GM23338 (cell line): ENCODE data around the gene RSRC1. TPM values are rescaled to one million over a fixed set of nuclear protein-coding genes. Genes with fewer than 3 reads are reported as not detected.

Experiments
- ATAC-seq: fragments of 200-7000 bp; cut with Tn5 transposase; 3 replicates; pipeline ENCODE4 v1.9.1; 2020
- DNase-seq: peaks from one replicate; pipeline ENCODE4 v3.0.0-alpha.2; 2015; ENCODE audit warnings: low spot score
- H2AFZ ChIP-seq: fragments of 200-600 bp; sonication (generic); 2 replicates; pipeline ENCODE4 v1.8.0; 2016; ENCODE audit warnings: antibody characterized with exemption, mild to moderate bottlenecking, moderate library complexity
- H3F3A ChIP-seq: fragments of 200-600 bp; sonication (generic); replicated peaks from 2 replicates; pipeline ENCODE4 v1.8.0; 2017; ENCODE audit warnings: antibody characterized with exemption, mixed run types, low read depth
- H3K27ac ChIP-seq: fragments of 200-600 bp; sonication (generic); 2 replicates; pipeline ENCODE4 v1.6.1; 2016; ENCODE audit warnings: low read depth
- H3K27me3 ChIP-seq: fragments of 200-600 bp; sonication (generic); 2 replicates; pipeline ENCODE4 v1.8.0; 2016; ENCODE audit warnings: mild to moderate bottlenecking, mixed run types, moderate library complexity; ENCODE audit not compliant: insufficient read depth
- H3K36me3 ChIP-seq: fragments of 200-600 bp; sonication (generic); 2 replicates; pipeline ENCODE4 v1.8.0; 2016; ENCODE audit warnings: mild to moderate bottlenecking; ENCODE audit not compliant: insufficient read depth
- H3K4me1 ChIP-seq: fragments of 200-600 bp; sonication (generic); 2 replicates; pipeline ENCODE4 v1.8.0; 2016; ENCODE audit warnings: mild to moderate bottlenecking, moderate library complexity; ENCODE audit not compliant: insufficient read depth
- H3K4me2 ChIP-seq: fragments of 200-600 bp; sonication (generic); 2 replicates; pipeline ENCODE4 v1.7.1; 2017; ENCODE audit warnings: mixed run types
- H3K4me3 ChIP-seq: fragments of 200-600 bp; sonication (generic); 2 replicates; pipeline ENCODE4 v1.6.1; 2016; ENCODE audit warnings: mixed run types
- H3K79me2 ChIP-seq: fragments of 200-600 bp; sonication (generic); replicated peaks from 2 replicates; pipeline ENCODE4 v1.8.0; 2017; ENCODE audit warnings: mild to moderate bottlenecking; ENCODE audit not compliant: insufficient read depth
- H3K9me2 ChIP-seq: fragments of 200-600 bp; sonication (generic); 2 replicates; pipeline ENCODE4 v1.8.0; 2017; ENCODE audit not compliant: insufficient read depth
- H4K20me1 ChIP-seq: fragments of 200-600 bp; sonication (generic); replicated peaks from 2 replicates; pipeline ENCODE4 v1.8.0; 2017; ENCODE audit warnings: mild to moderate bottlenecking; ENCODE audit not compliant: insufficient read depth
- H3K27ac Mint-ChIP-seq: 2 replicates; pipeline ENCODE4 v1.8.0; 2020; ENCODE audit warnings: inconsistent platforms, mild to moderate bottlenecking, moderate library complexity, mixed read lengths
- H3K27me3 Mint-ChIP-seq: 3 replicates; pipeline ENCODE4 v1.8.0; 2022; ENCODE audit warnings: low read depth, mild to moderate bottlenecking, moderate library complexity, mixed read lengths, inconsistent platforms; ENCODE audit not compliant: insufficient read depth, poor library complexity
- H3K36me3 Mint-ChIP-seq: 3 replicates; pipeline ENCODE4 v1.8.0; 2021; ENCODE audit warnings: low read depth, mild to moderate bottlenecking, inconsistent platforms, moderate library complexity, mixed read lengths
- H3K4me1 Mint-ChIP-seq: 3 replicates; pipeline ENCODE4 v1.8.0; 2020; ENCODE audit warnings: mild to moderate bottlenecking, inconsistent platforms, mixed read lengths
- H3K4me3 Mint-ChIP-seq: 3 replicates; pipeline ENCODE4 v1.8.0; 2021; ENCODE audit warnings: moderate library complexity, mild to moderate bottlenecking, inconsistent platforms, mixed read lengths
- H3K9me3 Mint-ChIP-seq: 3 replicates; pipeline ENCODE4 v1.8.0; 2020; ENCODE audit warnings: moderate library complexity, mild to moderate bottlenecking, inconsistent platforms, mixed read lengths
- CREB1 ChIP-seq: fragments of 250-450 bp; sonication (Bioruptor Pico); IDR thresholded peaks from 2 replicates; pipeline ENCODE4 v1.5.0; 2020; ENCODE audit warnings: low read depth, mild to moderate bottlenecking, moderate library complexity
- EZH2phosphoT487 ChIP-seq: fragments of 200-600 bp; sonication (generic); IDR thresholded peaks from one replicate; pipeline ENCODE4 v1.8.1; 2018; ENCODE audit warnings: antibody characterized with exemption; ENCODE audit not compliant: unreplicated experiment
- JUNB ChIP-seq: IDR thresholded peaks from one replicate; pipeline ENCODE4 v1.6.1; 2016; ENCODE audit warnings: antibody characterized with exemption; ENCODE audit not compliant: unreplicated experiment
- NANOG ChIP-seq: IDR thresholded peaks from 2 replicates; pipeline ENCODE4 v1.6.1; 2016; ENCODE audit warnings: antibody characterized with exemption, borderline replicate concordance
- ZNF114 ChIP-seq: fragments of 250-450 bp; sonication (Bioruptor Pico); IDR thresholded peaks from 2 replicates; pipeline ENCODE4 v1.5.0; 2020; ENCODE audit warnings: mild to moderate bottlenecking, moderate library complexity
- ZNF331 ChIP-seq: fragments of 250-450 bp; sonication (Bioruptor Pico); IDR thresholded peaks from 2 replicates; pipeline ENCODE4 v1.5.0; 2020; ENCODE audit warnings: low read depth, mild to moderate bottlenecking, moderate library complexity
- polyA plus RNA-seq: library from polyadenylated mRNA; unstranded; fragments of >200 nt; fragmentation: Nextera tagmentation; extraction: Ambion mirVana; gene quantifications from 2 replicates; pipeline ENCODE4 v1.2.1, GENCODE V29; 2016
- total RNA-seq: library from RNA; depleted of rRNA; stranded (reverse); fragments of >200 nt; shearing (Covaris generic); gene quantifications from 2 replicates; pipeline ENCODE4 v1.2.3, GENCODE V29; 2014
- TF ChIP-seq, protein P1 (sequence below): fragments of 250-450 bp; sonication (Bioruptor Pico); IDR thresholded peaks from 2 replicates; pipeline ENCODE4 v1.5.0; 2020; ENCODE audit warnings: mild to moderate bottlenecking, moderate library complexity
- TF ChIP-seq, protein P2 (sequence below): IDR thresholded peaks from 2 replicates; pipeline ENCODE4 v1.6.1; 2016; ENCODE audit warnings: antibody characterized with exemption
- TF ChIP-seq, protein P3 (sequence below), 2 experiments: fragments of 200-600 bp in 1 of 2; sonication (generic) in 1 of 2; conservative IDR thresholded peaks; 2 replicates each; pipeline versions ENCODE4 v1.5.1 to v1.6.1; 2016 to 2017; ENCODE audit warnings: antibody characterized with exemption in 2 of 2, low read depth in 2 of 2, mild to moderate bottlenecking in 2 of 2, moderate library complexity in 1 of 2

Gene RSRC1
- total and polyA plus RNA-seq, 2 experiments from 2014 or later: 32.5 to 76.8 TPM

DNA sequence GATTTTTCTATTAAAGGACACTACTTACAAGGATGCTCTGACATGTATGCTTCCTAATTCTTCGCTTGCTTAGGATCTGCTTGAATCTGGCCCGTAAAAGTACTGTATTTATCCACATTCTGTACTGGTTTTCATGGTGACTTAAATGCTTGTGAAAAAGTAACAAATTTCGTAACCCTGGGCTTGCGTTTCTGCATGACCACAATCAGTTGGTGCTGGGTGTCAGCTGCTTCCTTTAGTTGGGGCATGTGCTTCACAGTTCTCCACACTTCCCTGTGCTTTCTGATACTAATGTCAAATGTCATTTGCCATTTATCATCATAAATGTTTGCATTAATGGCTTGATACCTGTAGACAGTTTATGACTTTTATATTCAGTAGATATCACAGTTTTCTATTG lies 242.7 kb downstream of the RSRC1 start:
- no peaks in the 10 kb centered on the region for H3K36me3 Mint-ChIP-seq
- TF ChIP-seq ZNF331 (no peak), JUNB (no peak), NANOG (no peak), CREB1 (CRISPR knock-in tag) (no peak), ZNF114 (no peak), EZH2phosphoT487 (no peak)
- TF ChIP-seq, protein P1, sequence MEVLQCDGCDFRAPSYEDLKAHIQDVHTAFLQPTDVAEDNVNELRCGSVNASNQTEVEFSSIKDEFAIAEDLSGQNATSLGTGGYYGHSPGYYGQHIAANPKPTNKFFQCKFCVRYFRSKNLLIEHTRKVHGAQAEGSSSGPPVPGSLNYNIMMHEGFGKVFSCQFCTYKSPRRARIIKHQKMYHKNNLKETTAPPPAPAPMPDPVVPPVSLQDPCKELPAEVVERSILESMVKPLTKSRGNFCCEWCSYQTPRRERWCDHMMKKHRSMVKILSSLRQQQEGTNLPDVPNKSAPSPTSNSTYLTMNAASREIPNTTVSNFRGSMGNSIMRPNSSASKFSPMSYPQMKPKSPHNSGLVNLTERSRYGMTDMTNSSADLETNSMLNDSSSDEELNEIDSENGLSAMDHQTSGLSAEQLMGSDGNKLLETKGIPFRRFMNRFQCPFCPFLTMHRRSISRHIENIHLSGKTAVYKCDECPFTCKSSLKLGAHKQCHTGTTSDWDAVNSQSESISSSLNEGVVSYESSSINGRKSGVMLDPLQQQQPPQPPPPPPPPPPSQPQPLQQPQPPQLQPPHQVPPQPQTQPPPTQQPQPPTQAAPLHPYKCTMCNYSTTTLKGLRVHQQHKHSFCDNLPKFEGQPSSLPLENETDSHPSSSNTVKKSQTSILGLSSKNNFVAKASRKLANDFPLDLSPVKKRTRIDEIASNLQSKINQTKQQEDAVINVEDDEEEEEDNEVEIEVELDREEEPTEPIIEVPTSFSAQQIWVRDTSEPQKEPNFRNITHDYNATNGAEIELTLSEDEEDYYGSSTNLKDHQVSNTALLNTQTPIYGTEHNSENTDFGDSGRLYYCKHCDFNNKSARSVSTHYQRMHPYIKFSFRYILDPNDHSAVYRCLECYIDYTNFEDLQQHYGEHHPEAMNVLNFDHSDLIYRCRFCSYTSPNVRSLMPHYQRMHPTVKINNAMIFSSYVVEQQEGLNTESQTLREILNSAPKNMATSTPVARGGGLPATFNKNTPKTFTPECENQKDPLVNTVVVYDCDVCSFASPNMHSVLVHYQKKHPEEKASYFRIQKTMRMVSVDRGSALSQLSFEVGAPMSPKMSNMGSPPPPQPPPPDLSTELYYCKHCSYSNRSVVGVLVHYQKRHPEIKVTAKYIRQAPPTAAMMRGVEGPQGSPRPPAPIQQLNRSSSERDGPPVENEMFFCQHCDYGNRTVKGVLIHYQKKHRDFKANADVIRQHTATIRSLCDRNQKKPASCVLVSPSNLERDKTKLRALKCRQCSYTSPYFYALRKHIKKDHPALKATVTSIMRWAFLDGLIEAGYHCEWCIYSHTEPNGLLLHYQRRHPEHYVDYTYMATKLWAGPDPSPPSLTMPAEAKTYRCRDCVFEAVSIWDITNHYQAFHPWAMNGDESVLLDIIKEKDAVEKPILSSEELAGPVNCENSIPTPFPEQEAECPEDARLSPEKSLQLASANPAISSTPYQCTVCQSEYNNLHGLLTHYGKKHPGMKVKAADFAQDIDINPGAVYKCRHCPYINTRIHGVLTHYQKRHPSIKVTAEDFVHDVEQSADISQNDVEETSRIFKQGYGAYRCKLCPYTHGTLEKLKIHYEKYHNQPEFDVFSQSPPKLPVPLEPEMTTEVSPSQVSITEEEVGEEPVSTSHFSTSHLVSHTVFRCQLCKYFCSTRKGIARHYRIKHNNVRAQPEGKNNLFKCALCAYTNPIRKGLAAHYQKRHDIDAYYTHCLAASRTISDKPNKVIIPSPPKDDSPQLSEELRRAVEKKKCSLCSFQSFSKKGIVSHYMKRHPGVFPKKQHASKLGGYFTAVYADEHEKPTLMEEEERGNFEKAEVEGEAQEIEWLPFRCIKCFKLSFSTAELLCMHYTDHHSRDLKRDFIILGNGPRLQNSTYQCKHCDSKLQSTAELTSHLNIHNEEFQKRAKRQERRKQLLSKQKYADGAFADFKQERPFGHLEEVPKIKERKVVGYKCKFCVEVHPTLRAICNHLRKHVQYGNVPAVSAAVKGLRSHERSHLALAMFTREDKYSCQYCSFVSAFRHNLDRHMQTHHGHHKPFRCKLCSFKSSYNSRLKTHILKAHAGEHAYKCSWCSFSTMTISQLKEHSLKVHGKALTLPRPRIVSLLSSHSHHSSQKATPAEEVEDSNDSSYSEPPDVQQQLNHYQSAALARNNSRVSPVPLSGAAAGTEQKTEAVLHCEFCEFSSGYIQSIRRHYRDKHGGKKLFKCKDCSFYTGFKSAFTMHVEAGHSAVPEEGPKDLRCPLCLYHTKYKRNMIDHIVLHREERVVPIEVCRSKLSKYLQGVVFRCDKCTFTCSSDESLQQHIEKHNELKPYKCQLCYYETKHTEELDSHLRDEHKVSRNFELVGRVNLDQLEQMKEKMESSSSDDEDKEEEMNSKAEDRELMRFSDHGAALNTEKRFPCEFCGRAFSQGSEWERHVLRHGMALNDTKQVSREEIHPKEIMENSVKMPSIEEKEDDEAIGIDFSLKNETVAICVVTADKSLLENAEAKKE (CRISPR knock-in tag): no peak
- TF ChIP-seq, protein P2, sequence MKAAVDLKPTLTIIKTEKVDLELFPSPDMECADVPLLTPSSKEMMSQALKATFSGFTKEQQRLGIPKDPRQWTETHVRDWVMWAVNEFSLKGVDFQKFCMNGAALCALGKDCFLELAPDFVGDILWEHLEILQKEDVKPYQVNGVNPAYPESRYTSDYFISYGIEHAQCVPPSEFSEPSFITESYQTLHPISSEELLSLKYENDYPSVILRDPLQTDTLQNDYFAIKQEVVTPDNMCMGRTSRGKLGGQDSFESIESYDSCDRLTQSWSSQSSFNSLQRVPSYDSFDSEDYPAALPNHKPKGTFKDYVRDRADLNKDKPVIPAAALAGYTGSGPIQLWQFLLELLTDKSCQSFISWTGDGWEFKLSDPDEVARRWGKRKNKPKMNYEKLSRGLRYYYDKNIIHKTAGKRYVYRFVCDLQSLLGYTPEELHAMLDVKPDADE: no peak
- TF ChIP-seq, protein P3, sequence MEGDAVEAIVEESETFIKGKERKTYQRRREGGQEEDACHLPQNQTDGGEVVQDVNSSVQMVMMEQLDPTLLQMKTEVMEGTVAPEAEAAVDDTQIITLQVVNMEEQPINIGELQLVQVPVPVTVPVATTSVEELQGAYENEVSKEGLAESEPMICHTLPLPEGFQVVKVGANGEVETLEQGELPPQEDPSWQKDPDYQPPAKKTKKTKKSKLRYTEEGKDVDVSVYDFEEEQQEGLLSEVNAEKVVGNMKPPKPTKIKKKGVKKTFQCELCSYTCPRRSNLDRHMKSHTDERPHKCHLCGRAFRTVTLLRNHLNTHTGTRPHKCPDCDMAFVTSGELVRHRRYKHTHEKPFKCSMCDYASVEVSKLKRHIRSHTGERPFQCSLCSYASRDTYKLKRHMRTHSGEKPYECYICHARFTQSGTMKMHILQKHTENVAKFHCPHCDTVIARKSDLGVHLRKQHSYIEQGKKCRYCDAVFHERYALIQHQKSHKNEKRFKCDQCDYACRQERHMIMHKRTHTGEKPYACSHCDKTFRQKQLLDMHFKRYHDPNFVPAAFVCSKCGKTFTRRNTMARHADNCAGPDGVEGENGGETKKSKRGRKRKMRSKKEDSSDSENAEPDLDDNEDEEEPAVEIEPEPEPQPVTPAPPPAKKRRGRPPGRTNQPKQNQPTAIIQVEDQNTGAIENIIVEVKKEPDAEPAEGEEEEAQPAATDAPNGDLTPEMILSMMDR (conservative IDR thresholded peaks at IDR 0.05; ENCODE audit: low read depth in 2 of 2): no peak
- ATAC-seq: no peak

More for the DNA sequence above, 242.7 kb downstream of the RSRC1 start:
- H3K9me2 ChIP-seq: no peaks in the 10 kb centered on the region
- no peaks in the 10 kb centered on the region for H3K79me2 ChIP-seq
- H2AFZ ChIP-seq: no peak overlapping the region
- Mint-ChIP-seq H3K9me3 (no peaks in the 10 kb centered on the region), H3K27ac (no peak overlapping the region), H3K27me3 (no peaks in the 10 kb centered on the region), H3K4me3 (no peak overlapping the region), H3K4me1 (0 out of 3 replicates have a peak, but pooled peaks cover 2% of the 10 kb centered on the region)
- H3K4me3 ChIP-seq: no peak overlapping the region
- DNase-seq: no peak
- H3K36me3 ChIP-seq: no peaks in the 10 kb centered on the region
- H3K4me2 ChIP-seq: no peak overlapping the region
- no peaks in the 10 kb centered on the region for H4K20me1 ChIP-seq
- no peak overlapping the region for H3K27ac ChIP-seq
- no peaks in the 10 kb centered on the region for H3K4me1 ChIP-seq
- H3K27me3 ChIP-seq: no peaks in the 10 kb centered on the region
- no peaks in the 10 kb centered on the region for H3F3A ChIP-seq
